Progenitor cell of endocrine pancreas (in vitro differentiated cells): ENCODE results near the gene STK10. TPM values are rescaled to one million over a fixed set of nuclear protein-coding genes. Genes with fewer than 3 reads are reported as not detected.
A peak's percentile ranks its signal among the peaks of the same experiment; 100 is the strongest.
"Not testable (repeated sequence)": the region's sequence is repeated elsewhere in the genome, so short reads cannot be mapped to it uniquely, and the experiment has no call there.

Source experiments
- DNase-seq: peaks from one replicate; pipeline ENCODE4 v3.0.0; 2021; ENCODE audit warnings: low spot score; ENCODE audit not compliant: unreplicated experiment
- H3K27ac Mint-ChIP-seq: 2 replicates; pipeline ENCODE4 v1.8.0; 2021; ENCODE audit warnings: mild to moderate bottlenecking, moderate library complexity, mixed read lengths
- H3K27me3 Mint-ChIP-seq: 2 replicates; pipeline ENCODE4 v1.8.0; 2021; ENCODE audit warnings: mixed read lengths
- H3K36me3 Mint-ChIP-seq: 2 replicates; pipeline ENCODE4 v1.8.0; 2022; ENCODE audit warnings: mixed read lengths; ENCODE audit not compliant: insufficient read depth
- H3K4me1 Mint-ChIP-seq: 2 replicates; pipeline ENCODE4 v1.8.0; 2021; ENCODE audit warnings: low read depth, mixed read lengths
- H3K4me3 Mint-ChIP-seq: 2 replicates; pipeline ENCODE4 v1.8.0; 2021; ENCODE audit warnings: low read depth, mild to moderate bottlenecking, moderate library complexity, mixed read lengths
- H3K9me3 Mint-ChIP-seq: 2 replicates; pipeline ENCODE4 v1.8.0; 2021; ENCODE audit warnings: low read depth, mixed read lengths
- CTCF ChIP-seq: fragments of 200-600 bp; sonication (generic); IDR thresholded peaks from one replicate; pipeline ENCODE4 v1.5.0; 2021; ENCODE audit warnings: antibody characterized with exemption, mild to moderate bottlenecking; ENCODE audit not compliant: unreplicated experiment
- total RNA-seq: library from RNA; stranded (reverse); gene quantifications from 2 replicates; pipeline ENCODE4 v1.2.1, GENCODE V29; 2021

STK10 gene
- total RNA-seq, 1 donor from 2014 or later: 18.1 TPM

DNA sequence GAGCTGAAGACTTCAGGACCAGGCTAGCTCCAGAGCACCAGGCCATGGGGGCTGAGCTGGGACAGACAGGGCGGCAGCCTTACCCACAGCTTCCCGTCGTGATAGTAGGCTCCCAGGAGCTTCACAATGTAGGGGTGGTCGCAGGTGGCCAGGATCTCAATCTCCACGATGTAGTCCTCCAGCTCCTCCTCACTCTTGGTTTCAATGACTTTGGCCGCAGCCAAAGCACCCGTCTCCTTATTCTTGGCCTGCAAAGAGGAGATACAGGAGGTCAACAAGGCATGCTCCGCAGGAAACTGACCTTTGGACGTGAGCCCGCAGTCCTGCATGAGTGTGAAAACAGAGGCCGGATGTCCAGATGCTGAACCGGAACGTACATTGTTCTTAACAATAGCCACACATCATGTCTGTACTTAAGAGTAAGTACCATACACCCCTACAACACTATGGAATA is 31.5 kb downstream of the STK10 start:
- Mint-ChIP-seq H3K27me3 (no peaks in the 10 kb centered on the region), H3K4me1 (peaks cover 14% of the 10 kb centered on the region), H3K36me3 (peaks cover 6% of the 10 kb centered on the region), H3K4me3 (no peak overlapping the region), H3K27ac (no peak overlapping the region), H3K9me3 (no peaks in the 10 kb centered on the region)
- DNase-seq: no peak
- TF ChIP-seq CTCF: no peak

- H3K4me1 Mint-ChIP-seq, H3K27me3 Mint-ChIP-seq, H3K36me3 Mint-ChIP-seq, H3K4me3 Mint-ChIP-seq, DNase-seq, H3K27ac Mint-ChIP-seq, H3K9me3 Mint-ChIP-seq: not testable (repeated sequence)
These were observed 32.9 kb downstream of the STK10 start for GRCh38 chr5:172155101-172155500.

DNA sequence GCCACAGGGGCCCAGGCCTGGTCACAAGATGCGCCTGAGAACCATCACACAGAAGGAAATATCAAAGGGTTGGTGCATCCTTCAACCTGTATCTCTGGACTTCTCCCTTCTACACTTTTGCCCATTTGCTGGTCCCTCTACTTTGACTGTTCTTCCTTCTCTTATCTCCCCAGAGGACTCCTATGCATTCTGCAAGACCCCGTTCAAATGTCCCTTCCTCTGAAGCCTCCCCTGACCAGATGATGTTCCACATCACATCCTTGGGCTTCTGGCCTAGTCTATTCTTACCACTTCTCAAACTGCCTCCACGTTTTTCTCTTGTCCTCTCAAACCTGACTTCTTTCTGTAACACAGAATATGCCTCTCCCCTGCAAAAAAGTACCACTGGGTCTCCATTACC is 34.3 kb downstream of the STK10 start:
- Mint-ChIP-seq H3K9me3 (no peaks in the 10 kb centered on the region), H3K4me3 (no peak overlapping the region), H3K4me1 (peaks cover 8% of the 10 kb centered on the region), H3K27ac (no peak overlapping the region), H3K36me3 (peaks cover 6% of the 10 kb centered on the region), H3K27me3 (no peaks in the 10 kb centered on the region)
- no peak for TF ChIP-seq CTCF
- DNase-seq: no peak

- Mint-ChIP-seq H3K4me3 (no peak overlapping the region), H3K9me3 (no peaks in the 10 kb centered on the region), H3K27me3 (no peaks in the 10 kb centered on the region), H3K27ac (no peak overlapping the region), H3K36me3 (peaks cover 3% of the 10 kb centered on the region), H3K4me1 (peaks cover 4% of the 10 kb centered on the region)
- TF ChIP-seq CTCF: no peak
- no peak for DNase-seq
These were observed 36.3 kb downstream of the STK10 start for GRCh38 chr5:172151661-172152210.

DNA sequence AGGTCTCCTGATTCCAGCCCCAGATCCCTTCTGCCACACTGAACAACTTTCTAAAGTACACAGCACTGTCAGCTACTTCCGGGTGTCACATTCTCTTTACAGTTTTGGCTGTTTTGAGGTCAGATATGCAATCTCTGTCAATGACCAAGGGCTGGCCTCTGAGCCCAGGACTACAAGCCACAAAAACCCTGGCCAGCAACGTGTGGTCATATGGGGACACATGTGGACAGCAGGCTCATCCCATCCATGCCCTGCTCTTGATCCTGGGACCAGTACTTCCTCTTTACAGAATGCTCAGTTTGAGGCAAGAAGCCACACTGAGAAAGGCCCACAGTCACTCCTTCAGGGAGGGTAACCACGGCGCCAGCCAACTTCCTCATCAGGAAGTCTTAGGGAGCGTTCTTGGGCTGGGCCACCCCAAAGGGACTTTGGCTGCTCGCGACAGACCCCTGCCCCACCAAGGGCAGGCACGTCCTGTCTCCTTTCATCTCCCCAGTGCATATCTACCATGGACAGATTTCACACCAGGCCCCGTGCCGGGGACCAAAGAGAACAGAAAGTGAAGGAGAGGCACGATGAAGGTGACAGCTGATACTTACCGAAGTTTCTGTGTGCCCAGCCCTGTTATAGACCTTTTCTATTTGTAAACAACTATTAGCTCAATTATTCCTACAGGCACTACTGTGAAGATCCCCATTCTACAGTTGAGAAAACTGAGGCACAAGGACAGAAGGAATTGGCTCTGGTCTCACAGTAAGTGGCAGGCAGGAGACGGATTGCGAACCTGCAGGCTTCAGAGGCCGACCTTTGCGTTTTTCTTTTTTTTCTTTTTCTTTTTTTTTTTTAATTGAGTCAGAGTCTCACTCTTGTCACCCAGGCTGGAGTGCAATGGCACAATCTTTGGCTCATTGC is 37.3 kb downstream of the STK10 start:
- Mint-ChIP-seq H3K4me3 (no peak overlapping the region), H3K27me3 (no peaks in the 10 kb centered on the region), H3K36me3 (peaks cover 1% of the 10 kb centered on the region), H3K9me3 (no peaks in the 10 kb centered on the region), H3K4me1 (peaks cover 8% of the 10 kb centered on the region), H3K27ac (peak overlapping the region; percentile 15)
- TF ChIP-seq CTCF: no peak
- DNase-seq: no peak

DNA sequence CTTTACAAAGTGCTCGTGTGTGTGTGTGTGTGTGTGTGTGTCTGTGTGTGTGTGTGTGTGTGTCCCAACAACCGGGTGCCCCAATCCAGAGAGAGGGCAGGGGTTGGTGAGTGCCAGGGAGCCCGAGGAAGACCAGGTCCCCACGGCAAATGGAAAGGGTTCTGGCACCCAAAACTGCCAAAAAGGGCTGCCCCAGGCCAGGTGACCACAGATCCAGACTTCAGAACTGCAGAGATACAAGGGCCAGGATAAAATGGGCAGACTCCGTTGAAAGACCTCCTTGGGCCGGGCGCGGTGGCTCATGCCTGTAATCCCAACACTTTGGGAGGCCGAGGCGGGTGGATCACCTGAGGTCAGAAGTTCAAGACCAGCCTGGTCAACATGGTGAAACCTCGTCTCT is 38.5 kb downstream of the STK10 start:
- not testable (repeated sequence) for H3K27me3 Mint-ChIP-seq, H3K4me3 Mint-ChIP-seq, H3K27ac Mint-ChIP-seq, DNase-seq, H3K9me3 Mint-ChIP-seq, H3K36me3 Mint-ChIP-seq
- peaks cover 12% of the 10 kb centered on the region for H3K4me1 Mint-ChIP-seq
